Gastrocnemius medialis (tissue), 4 donors: ENCODE results near the gene GAREM1. TPM values are rescaled to one million over a fixed set of nuclear protein-coding genes. Genes with fewer than 3 reads are reported as not detected.

Experiments
- ATAC-seq, 2 donors: fragments of 150-250 bp; one replicate each; pipeline ENCODE4 v1.9.1; 2016
- DNase-seq, 2 donors: peaks; one replicate each; pipeline ENCODE4 v3.0.0-alpha.2; 2019
- H3K27ac ChIP-seq, 4 donors: fragments of 200-600 bp; sonication (generic); 1 replicate in 1 of 4; 2 replicates in 3 of 4; pipeline ENCODE4 v1.5.1; 2016 to 2018; ENCODE audit warnings: mild to moderate bottlenecking in 2 of 4, moderate library complexity in 1 of 4
- H3K27me3 ChIP-seq, 3 donors: fragments of 200-600 bp; sonication (generic) in 2 of 3; 1 replicate in 1 of 3; 2 replicates in 2 of 3; pipeline versions ENCODE4 v1.5.1 to v1.6.0; 2016 to 2019; ENCODE audit warnings: mild to moderate bottlenecking in 1 of 3, moderate library complexity in 1 of 3
- H3K36me3 ChIP-seq, 2 donors: fragments of 200-600 bp; sonication (generic) in 1 of 2; one replicate each; pipeline ENCODE4 v1.5.1; 2017 to 2018
- H3K4me1 ChIP-seq, 2 donors: fragments of 200-600 bp; sonication (generic) in 1 of 2; one replicate each; pipeline ENCODE4 v1.5.1; 2016 to 2017; ENCODE audit warnings: mild to moderate bottlenecking in 2 of 2
- H3K4me3 ChIP-seq, 4 donors: fragments of 200-600 bp; sonication (generic) in 3 of 4; 1 replicate in 1 of 4; 2 replicates in 3 of 4; pipeline ENCODE4 v1.5.1; 2016 to 2019; ENCODE audit warnings: mild to moderate bottlenecking in 2 of 4
- H3K9me3 ChIP-seq, 3 donors: fragments of 200-600 bp; sonication (generic) in 2 of 3; 1 replicate in 1 of 3; 2 replicates in 2 of 3; pipeline ENCODE4 v1.5.1; 2016 to 2019
- CTCF ChIP-seq, 5 experiments: fragments of 450-650 bp in 3 of 5; fragments of 200-600 bp in 2 of 5; sonication (generic) in 2 of 5; IDR thresholded peaks in 4 of 5; conservative IDR thresholded peaks in 1 of 5; 1 replicate in 4 of 5; 2 replicates in 1 of 5; pipeline ENCODE4 v1.5.1; 2016 to 2019; ENCODE audit warnings: antibody characterized with exemption in 5 of 5, mild to moderate bottlenecking in 3 of 5, moderate library complexity in 3 of 5
- POLR2A ChIP-seq, 2 donors: fragments of 450-650 bp; IDR thresholded peaks; one replicate each; pipeline ENCODE4 v1.6.1; 2017; ENCODE audit warnings: antibody characterized with exemption in 2 of 2, mild to moderate bottlenecking in 2 of 2, moderate library complexity in 2 of 2
- in situ Hi-C, 4 donors: fragments of 200-750 bp; cut with MboI; loops; one replicate each; pipeline versions ENCODE4 v1.15.0 to v1.8.0; 2017; ENCODE audit warnings: low sequenced_read_pairs in 4 of 4
- intact Hi-C: fragments of 100-400 bp; cut with DNase I; formaldehyde crosslinking; loops from one replicate; pipeline ENCODE4 v1.15.1; 2023; ENCODE audit warnings: low total_unique reads
- total RNA-seq, 4 donors: library from RNA; depleted of rRNA; stranded (reverse); fragments of >200 nt; gene quantifications; one replicate each; pipeline versions ENCODE4 v1.1.0 to v1.2.3, GENCODE V29; 2016

The GAREM1 gene
- total RNA-seq, 4 donors from 2014 or later: 13.4 to 21.9 (median 16.4) TPM

GRCh38 chr18:32445846-32446245 is 24.8 kb downstream of the GAREM1 start:
- no peak overlapping the region for H3K4me3 ChIP-seq
- no peaks in the 10 kb centered on the region for H3K9me3 ChIP-seq
- ATAC-seq (no peak), DNase-seq (no peak)
- H3K36me3 ChIP-seq: no peaks in the 10 kb centered on the region
- H3K27me3 ChIP-seq: no peaks in the 10 kb centered on the region
- peaks cover 27 to 31% of the 10 kb centered on the region in 2 donors for H3K4me1 ChIP-seq
- TF ChIP-seq CTCF (IDR thresholded peaks at IDR 0.05 in 4 of 5, conservative IDR thresholded peaks at IDR 0.05 in 1 of 5) (no peak), POLR2A (IDR thresholded peaks at IDR 0.05) (no peak)
- no peak overlapping the region for H3K27ac ChIP-seq
- intact Hi-C loops: no loop called here
- in situ Hi-C loops: no loop called here

GRCh38 chr18:32443706-32444215 is 26.9 kb downstream of the GAREM1 start:
- Histone ChIP-seq H3K4me1 (peaks cover 18 to 24% of the 10 kb centered on the region in 2 donors), H3K27me3 (no peaks in the 10 kb centered on the region), H3K4me3 (no peak overlapping the region), H3K27ac (no peak overlapping the region), H3K36me3 (no peaks in the 10 kb centered on the region), H3K9me3 (no peaks in the 10 kb centered on the region)
- TF ChIP-seq CTCF (IDR thresholded peaks at IDR 0.05 in 4 of 5, conservative IDR thresholded peaks at IDR 0.05 in 1 of 5): no peak
- no peak for TF ChIP-seq POLR2A (IDR thresholded peaks at IDR 0.05)
- DNase-seq: no peak
- in situ Hi-C loops: no loop called here
- intact Hi-C loops: no loop called here
- no peak for ATAC-seq

GRCh38 chr18:32443033-32443705 is 27.5 kb downstream of the GAREM1 start:
- no peaks in the 10 kb centered on the region for H3K27me3 ChIP-seq
- TF ChIP-seq POLR2A (IDR thresholded peaks at IDR 0.05) (no peak), CTCF (IDR thresholded peaks at IDR 0.05 in 4 of 5, conservative IDR thresholded peaks at IDR 0.05 in 1 of 5) (no peak)
- no peak for ATAC-seq
- in situ Hi-C loops (no loop called here), intact Hi-C loops (no loop called here)
- H3K27ac ChIP-seq: no peak overlapping the region
- H3K36me3 ChIP-seq: no peaks in the 10 kb centered on the region
- peaks cover 18 to 25% of the 10 kb centered on the region in 2 donors for H3K4me1 ChIP-seq
- H3K4me3 ChIP-seq: no peak overlapping the region
- no peaks in the 10 kb centered on the region for H3K9me3 ChIP-seq
- DNase-seq: no peak

- Histone ChIP-seq H3K4me3 (no peak overlapping the region), H3K27ac (no peak overlapping the region), H3K27me3 (no peaks in the 10 kb centered on the region), H3K4me1 (peaks cover 18 to 31% of the 10 kb centered on the region in 2 donors), H3K36me3 (no peaks in the 10 kb centered on the region), H3K9me3 (no peaks in the 10 kb centered on the region)
- no peak for TF ChIP-seq POLR2A (IDR thresholded peaks at IDR 0.05)
- no peak for TF ChIP-seq CTCF (IDR thresholded peaks at IDR 0.05 in 4 of 5, conservative IDR thresholded peaks at IDR 0.05 in 1 of 5)
- DNase-seq: no peak
- ATAC-seq: no peak
- intact Hi-C loops: no loop called here
- in situ Hi-C loops: no loop called here
Measured at GRCh38 chr18:32442575-32442974, 28.1 kb downstream of the GAREM1 start.
